ENCODE data around the gene WBP2NL.

Gene WBP2NL

GRCh38 chr22:41951898-41952474 is 46.6 kb upstream of the WBP2NL start, which contains the start of gene SMIM45:
Gene SMIM45 (plus strand): TSS chr22:41952150.
- H3F3A ChIP-seq (ENCODE audit: low read depth) = no peaks in the 10 kb centered on the region
- TF ChIP-seq EZH2phosphoT487 (IDR thresholded peaks at IDR 0.05; ENCODE audit: borderline replicate concordance) (no peak), CTCF (conservative IDR thresholded peaks at IDR 0.05; ENCODE audit: low read length) (no peak)
- H3K36me3 ChIP-seq (ENCODE audit: insufficient read depth, low read length) = no peaks in the 10 kb centered on the region
- no peak within 1 kb of the TSS for H3K9ac ChIP-seq (ENCODE audit: low read depth, low read length, poor library complexity, severe bottlenecking)
- H3K4me3 ChIP-seq (ENCODE audit: low read length, poor library complexity, severe bottlenecking) = no peak within 1 kb of the TSS
- H3K79me2 ChIP-seq (ENCODE audit: insufficient read depth, low read length) = peaks cover 20% of the 10 kb centered on the region
- no peaks in the 10 kb centered on the region for H3K27me3 ChIP-seq (ENCODE audit: insufficient read depth, low read length, poor library complexity, severe bottlenecking)
- H3K4me1 ChIP-seq (ENCODE audit: insufficient read depth, low read length, poor library complexity, severe bottlenecking) = peaks cover 34% of the 10 kb centered on the region
- no peaks in the 10 kb centered on the region for H3K9me2 ChIP-seq (replicated peaks; ENCODE audit: low read depth, low read length)
- H3K4me2 ChIP-seq (ENCODE audit: low read depth, low read length, poor library complexity, severe bottlenecking) = no peak within 1 kb of the TSS
- H4K20me1 ChIP-seq (ENCODE audit: insufficient read depth, low read length, poor library complexity, severe bottlenecking) = no peaks in the 10 kb centered on the region
- no peaks in the 10 kb centered on the region for H3K9me3 ChIP-seq (ENCODE audit: insufficient read depth, low read depth, low read length)
- H2AFZ ChIP-seq (ENCODE audit: low read length) = no peak within 1 kb of the TSS

- Histone ChIP-seq H3F3A (ENCODE audit: low read depth) (no peaks in the 10 kb centered on the region), H3K27me3 (ENCODE audit: insufficient read depth, low read length, poor library complexity, severe bottlenecking) (no peaks in the 10 kb centered on the region), H3K9me3 (ENCODE audit: insufficient read depth, low read depth, low read length) (no peaks in the 10 kb centered on the region), H3K4me3 (ENCODE audit: low read length, poor library complexity, severe bottlenecking) (no peak overlapping the region), H3K4me2 (ENCODE audit: low read depth, low read length, poor library complexity, severe bottlenecking) (no peak overlapping the region), H3K9ac (ENCODE audit: low read depth, low read length, poor library complexity, severe bottlenecking) (no peak overlapping the region), H3K4me1 (ENCODE audit: insufficient read depth, low read length, poor library complexity, severe bottlenecking) (peaks cover 28% of the 10 kb centered on the region), H3K9me2 (replicated peaks; ENCODE audit: low read depth, low read length) (no peaks in the 10 kb centered on the region), H2AFZ (ENCODE audit: low read length) (no peak overlapping the region), H3K36me3 (ENCODE audit: insufficient read depth, low read length) (no peaks in the 10 kb centered on the region), H4K20me1 (ENCODE audit: insufficient read depth, low read length, poor library complexity, severe bottlenecking) (no peaks in the 10 kb centered on the region), H3K79me2 (ENCODE audit: insufficient read depth, low read length) (peaks cover 14% of the 10 kb centered on the region)
- TF ChIP-seq CTCF (conservative IDR thresholded peaks at IDR 0.05; ENCODE audit: low read length) (no peak), EZH2phosphoT487 (IDR thresholded peaks at IDR 0.05; ENCODE audit: borderline replicate concordance) (no peak)
Observed at GRCh38 chr22:41952713-41953112, 45.9 kb upstream of the WBP2NL start.

- H3K9me2 ChIP-seq (replicated peaks; ENCODE audit: low read depth, low read length) = no peaks in the 10 kb centered on the region
- H3K4me3 ChIP-seq (ENCODE audit: low read length, poor library complexity, severe bottlenecking) = peak overlapping the region; percentile 36
- H3K9ac ChIP-seq (ENCODE audit: low read depth, low read length, poor library complexity, severe bottlenecking) = peak overlapping the region; percentile 44
- peak overlapping the region; percentile 69; the same call in 1 of the 2 replicates for H2AFZ ChIP-seq (ENCODE audit: low read length)
- H3K9me3 ChIP-seq (ENCODE audit: insufficient read depth, low read depth, low read length) = no peaks in the 10 kb centered on the region
- H3F3A ChIP-seq (ENCODE audit: low read depth) = no peaks in the 10 kb centered on the region
- H3K36me3 ChIP-seq (ENCODE audit: insufficient read depth, low read length) = no peaks in the 10 kb centered on the region
- H3K4me1 ChIP-seq (ENCODE audit: insufficient read depth, low read length, poor library complexity, severe bottlenecking) = peaks cover 3% of the 10 kb centered on the region
- H3K27me3 ChIP-seq (ENCODE audit: insufficient read depth, low read length, poor library complexity, severe bottlenecking) = no peaks in the 10 kb centered on the region
- no peaks in the 10 kb centered on the region for H4K20me1 ChIP-seq (ENCODE audit: insufficient read depth, low read length, poor library complexity, severe bottlenecking)
- TF ChIP-seq EZH2phosphoT487 (IDR thresholded peaks at IDR 0.05; ENCODE audit: borderline replicate concordance) (no peak), CTCF (conservative IDR thresholded peaks at IDR 0.05; ENCODE audit: low read length) (no peak)
- H3K79me2 ChIP-seq (ENCODE audit: insufficient read depth, low read length) = no peaks in the 10 kb centered on the region
- H3K4me2 ChIP-seq (ENCODE audit: low read depth, low read length, poor library complexity, severe bottlenecking) = peak overlapping the region; percentile 35
Observed at GRCh38 chr22:41957941-41958556, 40.5 kb upstream of the WBP2NL start.
